ENCODE measurements around the gene ADRM1. TPM values are rescaled to one million over a fixed set of nuclear protein-coding genes. Genes with fewer than 3 reads are reported as not detected.

Gene ADRM1
- total RNA-seq, 1 donor from 2014 or later = 125 TPM

DNA sequence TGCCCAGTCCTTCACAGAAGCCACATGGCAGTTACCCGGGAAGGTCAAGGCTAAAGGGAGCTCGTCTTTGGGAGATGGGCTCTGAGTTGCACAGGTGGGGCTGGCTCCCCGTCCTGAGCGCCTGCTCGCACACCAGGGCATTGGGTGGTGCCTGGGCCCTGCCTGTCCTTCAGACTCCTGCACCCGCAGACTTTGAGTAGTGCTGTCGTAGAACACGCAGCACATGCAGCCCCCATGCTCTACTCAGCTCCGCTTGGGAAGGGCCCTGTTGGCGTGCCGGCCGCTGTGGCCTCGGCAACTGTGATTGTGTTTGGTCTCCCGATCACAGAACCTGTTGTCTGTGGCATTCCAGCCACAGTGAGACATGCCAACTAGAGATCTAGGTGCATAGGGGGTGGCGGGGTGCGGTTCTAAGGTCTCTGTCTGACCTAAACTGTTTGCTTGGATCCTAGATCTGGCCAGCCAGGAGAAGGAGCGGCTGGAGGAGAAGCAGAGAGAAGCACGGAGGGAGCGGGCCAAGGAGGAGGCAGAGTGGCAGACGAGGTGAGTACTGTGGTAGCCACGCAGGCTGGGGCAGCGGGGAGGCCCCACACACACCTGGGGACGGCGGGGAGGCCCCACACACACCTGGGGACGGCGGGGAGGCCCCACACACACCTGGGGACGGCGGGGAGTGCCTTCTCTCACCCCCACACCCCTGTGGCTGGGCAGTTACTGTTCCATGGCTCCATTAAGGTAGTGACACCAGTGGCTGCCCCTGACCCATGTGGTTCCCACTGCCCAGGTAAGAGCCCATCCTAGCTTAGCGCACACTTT is 11.3 kb upstream of the ADRM1 start:
- no peak for DNase-seq (ENCODE audit: low read depth)
- H3K9me3 Mint-ChIP-seq (ENCODE audit: unreplicated experiment) = no peaks in the 10 kb centered on the region
- no peak overlapping the region for H3K9ac ChIP-seq (ENCODE audit: low read length)
- no peak for FAIRE-seq
- no peak overlapping the region for H3K27ac ChIP-seq (ENCODE audit: low read depth, low read length)
- H3K4me3 ChIP-seq (ENCODE audit: insufficient read depth, low read depth, low read length) = no peak overlapping the region
- H3K4me2 ChIP-seq (ENCODE audit: low read length) = no peak overlapping the region
- H2AFZ ChIP-seq (ENCODE audit: low read depth, low read length) = no peak overlapping the region
- H3K4me3 Mint-ChIP-seq (ENCODE audit: unreplicated experiment) = no peak overlapping the region
- H3K36me3 Mint-ChIP-seq (ENCODE audit: low read depth, unreplicated experiment) = peaks cover 15% of the 10 kb centered on the region
- H3K79me2 ChIP-seq (ENCODE audit: insufficient read depth, low read length) = no peaks in the 10 kb centered on the region
- H3K9me3 ChIP-seq (ENCODE audit: insufficient read depth, low read depth, low read length) = no peaks in the 10 kb centered on the region
- H3K27me3 Mint-ChIP-seq (ENCODE audit: low read depth, unreplicated experiment) = no peaks in the 10 kb centered on the region
- H3K4me1 ChIP-seq (ENCODE audit: insufficient read depth, low read length) = no peaks in the 10 kb centered on the region
- H3K27me3 ChIP-seq (ENCODE audit: insufficient read depth, low read length) = no peaks in the 10 kb centered on the region
- peaks cover 7% of the 10 kb centered on the region for H3K36me3 ChIP-seq (ENCODE audit: insufficient read depth, low read length)
- H3K27ac Mint-ChIP-seq (ENCODE audit: unreplicated experiment) = no peak overlapping the region
- no peak for TF ChIP-seq EZH2 (IDR thresholded peaks at IDR 0.05; ENCODE audit: insufficient read depth, low read length)
- TF ChIP-seq, protein P1, sequence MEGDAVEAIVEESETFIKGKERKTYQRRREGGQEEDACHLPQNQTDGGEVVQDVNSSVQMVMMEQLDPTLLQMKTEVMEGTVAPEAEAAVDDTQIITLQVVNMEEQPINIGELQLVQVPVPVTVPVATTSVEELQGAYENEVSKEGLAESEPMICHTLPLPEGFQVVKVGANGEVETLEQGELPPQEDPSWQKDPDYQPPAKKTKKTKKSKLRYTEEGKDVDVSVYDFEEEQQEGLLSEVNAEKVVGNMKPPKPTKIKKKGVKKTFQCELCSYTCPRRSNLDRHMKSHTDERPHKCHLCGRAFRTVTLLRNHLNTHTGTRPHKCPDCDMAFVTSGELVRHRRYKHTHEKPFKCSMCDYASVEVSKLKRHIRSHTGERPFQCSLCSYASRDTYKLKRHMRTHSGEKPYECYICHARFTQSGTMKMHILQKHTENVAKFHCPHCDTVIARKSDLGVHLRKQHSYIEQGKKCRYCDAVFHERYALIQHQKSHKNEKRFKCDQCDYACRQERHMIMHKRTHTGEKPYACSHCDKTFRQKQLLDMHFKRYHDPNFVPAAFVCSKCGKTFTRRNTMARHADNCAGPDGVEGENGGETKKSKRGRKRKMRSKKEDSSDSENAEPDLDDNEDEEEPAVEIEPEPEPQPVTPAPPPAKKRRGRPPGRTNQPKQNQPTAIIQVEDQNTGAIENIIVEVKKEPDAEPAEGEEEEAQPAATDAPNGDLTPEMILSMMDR (IDR thresholded peaks at IDR 0.05; ENCODE audit: insufficient read depth, low read depth, low read length) = no peak
- no peaks in the 10 kb centered on the region for H3K4me1 Mint-ChIP-seq (ENCODE audit: low read depth, unreplicated experiment)
- H4K20me1 ChIP-seq (ENCODE audit: insufficient read depth, low read length) = peaks cover 7% of the 10 kb centered on the region

DNA sequence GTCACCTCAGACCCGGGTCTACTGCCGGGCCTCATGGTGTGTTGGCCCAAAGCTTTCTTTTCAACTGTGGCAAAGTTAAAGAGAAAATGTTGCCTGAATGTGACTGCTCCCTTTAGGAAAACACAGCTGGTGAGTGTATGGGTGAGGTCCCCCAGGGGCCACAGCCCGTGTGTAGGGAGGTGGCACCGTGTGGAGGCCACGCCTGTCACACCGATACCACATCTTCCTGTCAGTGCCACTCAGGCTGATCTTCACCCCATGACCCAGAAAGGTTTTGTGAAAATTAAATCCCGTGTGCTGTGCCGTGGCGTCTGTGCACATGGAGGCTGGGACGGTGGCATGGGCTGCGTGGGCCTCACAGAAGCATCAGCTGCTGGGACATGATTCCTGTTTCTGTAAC is 10.7 kb upstream of the ADRM1 start:
- Histone ChIP-seq H3K4me2 (ENCODE audit: low read length) (no peak overlapping the region), H3K27ac (ENCODE audit: low read depth, low read length) (no peak overlapping the region), H3K9ac (ENCODE audit: low read length) (no peak overlapping the region), H3K4me3 (ENCODE audit: insufficient read depth, low read depth, low read length) (no peak overlapping the region), H3K4me1 (ENCODE audit: insufficient read depth, low read length) (no peaks in the 10 kb centered on the region), H4K20me1 (ENCODE audit: insufficient read depth, low read length) (peaks cover 7% of the 10 kb centered on the region), H3K79me2 (ENCODE audit: insufficient read depth, low read length) (no peaks in the 10 kb centered on the region), H3K9me3 (ENCODE audit: insufficient read depth, low read depth, low read length) (no peaks in the 10 kb centered on the region), H2AFZ (ENCODE audit: low read depth, low read length) (no peak overlapping the region), H3K27me3 (ENCODE audit: insufficient read depth, low read length) (no peaks in the 10 kb centered on the region), H3K36me3 (ENCODE audit: insufficient read depth, low read length) (peaks cover 7% of the 10 kb centered on the region)
- Mint-ChIP-seq H3K4me3 (ENCODE audit: unreplicated experiment) (no peak overlapping the region), H3K9me3 (ENCODE audit: unreplicated experiment) (no peaks in the 10 kb centered on the region), H3K36me3 (ENCODE audit: low read depth, unreplicated experiment) (peaks cover 15% of the 10 kb centered on the region), H3K27me3 (ENCODE audit: low read depth, unreplicated experiment) (no peaks in the 10 kb centered on the region), H3K27ac (ENCODE audit: unreplicated experiment) (no peak overlapping the region), H3K4me1 (ENCODE audit: low read depth, unreplicated experiment) (no peaks in the 10 kb centered on the region)
- DNase-seq (ENCODE audit: low read depth) = no peak
- FAIRE-seq = no peak
- TF ChIP-seq, protein P1 (IDR thresholded peaks at IDR 0.05; ENCODE audit: insufficient read depth, low read depth, low read length) = no peak
- no peak for TF ChIP-seq EZH2 (IDR thresholded peaks at IDR 0.05; ENCODE audit: insufficient read depth, low read length)

All from astrocyte (in vitro differentiated cells and primary cell).